ENCODE measurements around the gene HERPUD1. TPM values are rescaled to one million over a fixed set of nuclear protein-coding genes. Genes with fewer than 3 reads are reported as not detected.

Gene HERPUD1
- total RNA-seq, 1 donor from 2014 or later, result 97.7 TPM

DNA sequence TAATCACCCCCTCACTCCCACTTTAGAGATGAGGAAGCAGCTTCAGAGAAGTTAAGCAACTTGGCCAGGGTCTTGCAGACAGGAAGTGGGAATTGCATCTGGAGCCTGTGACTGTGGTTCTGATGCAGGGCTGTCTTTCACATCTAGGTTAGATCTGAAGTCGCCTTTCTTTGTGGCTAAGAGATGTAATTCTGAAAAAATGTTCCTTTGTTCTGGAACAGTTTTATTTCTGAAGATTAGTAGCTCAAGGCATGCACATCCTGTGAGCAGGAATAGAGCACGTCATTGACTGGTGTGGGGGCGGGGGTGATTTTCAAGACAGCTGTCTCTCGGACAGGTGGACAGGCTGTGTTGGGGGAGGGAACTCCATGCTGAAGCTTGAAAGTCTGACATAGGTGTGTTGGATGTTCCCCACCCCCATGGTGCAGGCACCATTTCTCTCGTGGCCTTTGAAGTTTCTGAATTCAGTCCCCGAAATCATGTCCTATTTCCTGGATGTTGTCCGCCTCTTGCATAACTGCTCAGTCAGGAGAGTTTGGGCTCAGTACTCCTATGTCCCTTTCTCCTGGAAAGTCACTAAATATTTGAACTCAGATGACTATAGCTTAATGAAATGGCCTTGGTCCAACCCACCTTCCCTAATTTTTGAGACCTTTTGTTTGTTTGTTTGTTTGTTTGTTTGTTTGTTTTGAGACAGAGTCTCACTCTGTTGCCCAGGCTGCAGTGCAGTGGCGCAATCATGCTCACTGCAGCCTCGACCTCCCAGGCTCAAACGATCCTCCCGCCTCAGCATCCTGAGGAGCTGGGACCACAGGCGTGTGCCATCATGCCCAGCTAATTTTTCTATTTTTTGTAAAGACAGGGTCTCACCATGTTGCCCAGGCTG is 21.0 kb upstream of the HERPUD1 start:
- intact Hi-C loops (cut with DNase I), result no loop called here
- Histone ChIP-seq H3K36me3 (no peaks in the 10 kb centered on the region), H3K9me3 (no peaks in the 10 kb centered on the region), H3K4me1 (peaks cover 22% of the 10 kb centered on the region), H3K4me3 (no peak overlapping the region), H3K27ac (no peak overlapping the region), H3K27me3 (no peaks in the 10 kb centered on the region)
- no peak for DNase-seq (ENCODE audit: extremely low spot score in 2 of 2)
- TF ChIP-seq CTCF (IDR thresholded peaks at IDR 0.05) (no peak), POLR2A (IDR thresholded peaks at IDR 0.05) (no peak), POLR2AphosphoS5 (IDR thresholded peaks at IDR 0.05; ENCODE audit: insufficient read depth in 1 of 2, low read depth in 1 of 2) (no peak)

GRCh38 chr16:56911771-56912571 is 20.0 kb upstream of the HERPUD1 start:
- DNase-seq (ENCODE audit: extremely low spot score in 2 of 2), result no peak
- H3K27me3 ChIP-seq, result no peaks in the 10 kb centered on the region
- H3K27ac ChIP-seq, result no peak overlapping the region
- peaks cover 32% of the 10 kb centered on the region for H3K4me1 ChIP-seq
- TF ChIP-seq POLR2AphosphoS5 (IDR thresholded peaks at IDR 0.05; ENCODE audit: insufficient read depth in 1 of 2, low read depth in 1 of 2), result no peak
- no peak for TF ChIP-seq CTCF (IDR thresholded peaks at IDR 0.05)
- no peak for TF ChIP-seq POLR2A (IDR thresholded peaks at IDR 0.05)
- intact Hi-C loops (cut with DNase I), result no loop called here
- no peaks in the 10 kb centered on the region for H3K9me3 ChIP-seq
- H3K36me3 ChIP-seq, result no peaks in the 10 kb centered on the region
- no peak overlapping the region for H3K4me3 ChIP-seq

DNA sequence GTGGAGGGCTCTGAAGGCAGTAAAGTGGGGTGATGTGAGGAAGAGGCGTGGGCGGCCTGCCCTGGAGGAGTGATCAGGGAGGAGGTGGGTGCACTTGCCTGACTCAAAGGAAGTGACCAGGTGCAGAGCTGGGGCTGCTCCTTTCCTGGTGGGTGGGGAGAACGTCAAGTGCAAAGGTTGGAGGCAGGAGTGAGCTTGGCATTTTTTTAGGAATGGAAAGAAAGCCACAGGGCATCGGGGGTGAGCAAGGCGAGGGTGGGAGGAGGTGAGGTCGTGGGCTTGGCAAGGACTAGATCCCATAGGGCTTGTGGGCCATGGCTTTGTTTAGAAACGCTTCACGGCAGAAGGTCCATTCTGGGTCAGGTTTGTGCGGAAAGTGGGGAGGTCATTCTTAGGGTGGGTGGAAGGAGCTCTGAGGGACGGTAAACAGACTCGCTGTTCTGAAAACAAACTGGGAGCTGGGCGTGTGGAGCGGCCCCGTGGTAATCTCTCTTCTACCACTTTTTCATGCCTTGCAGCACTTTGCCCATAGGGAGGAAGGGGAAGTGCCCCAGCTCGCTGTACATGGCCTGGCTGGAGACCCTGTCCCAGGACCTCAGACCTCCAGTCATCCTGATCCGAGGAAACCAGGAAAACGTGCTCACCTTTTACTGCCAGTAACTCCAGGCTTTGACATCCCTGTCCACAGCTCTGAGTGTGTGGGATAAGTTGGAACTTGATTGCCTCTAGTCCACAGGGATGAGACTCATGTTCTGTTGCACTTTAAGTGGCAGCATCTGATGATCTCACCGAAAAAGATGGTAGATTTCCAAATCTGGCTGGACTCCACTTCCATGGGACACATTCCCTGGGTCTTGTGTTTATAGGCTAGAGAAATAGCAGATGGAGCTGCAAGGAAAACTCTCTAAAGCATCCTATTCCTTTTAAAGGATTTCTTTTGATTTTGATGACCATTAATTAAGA is 18.9 kb upstream of the HERPUD1 start:
- DNase-seq (ENCODE audit: extremely low spot score in 2 of 2), result no peak
- Histone ChIP-seq H3K9me3 (no peaks in the 10 kb centered on the region), H3K4me3 (no peak overlapping the region), H3K4me1 (peaks cover 32% of the 10 kb centered on the region), H3K36me3 (no peaks in the 10 kb centered on the region), H3K27me3 (no peaks in the 10 kb centered on the region), H3K27ac (no peak overlapping the region)
- TF ChIP-seq POLR2AphosphoS5 (IDR thresholded peaks at IDR 0.05; ENCODE audit: insufficient read depth in 1 of 2, low read depth in 1 of 2) (peak in 1 of 2 donors; percentile 28), POLR2A (IDR thresholded peaks at IDR 0.05) (no peak)
- intact Hi-C loops (cut with DNase I), result no loop called here

DNA sequence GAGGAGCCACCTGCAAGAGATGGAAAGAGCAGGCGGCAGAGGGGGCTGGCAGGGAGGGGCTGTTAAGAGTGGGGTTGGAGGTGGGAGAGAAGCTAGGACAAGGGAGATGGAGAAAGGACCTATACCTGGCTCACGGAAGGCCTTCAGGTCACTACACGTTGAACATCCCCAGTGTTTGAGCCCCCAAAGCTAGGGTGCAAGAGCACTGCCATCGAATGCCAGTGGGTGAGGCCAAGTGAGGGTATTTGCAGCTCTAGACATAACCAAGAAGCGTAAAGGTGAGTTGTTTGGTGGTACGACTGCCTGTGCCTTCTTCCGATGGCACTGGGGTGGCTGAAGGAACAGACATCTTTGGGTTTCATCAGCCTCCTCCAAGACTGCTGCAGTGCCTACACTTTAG is 17.0 kb upstream of the HERPUD1 start:
- DNase-seq (ENCODE audit: extremely low spot score in 2 of 2), result no peak
- intact Hi-C loops (cut with DNase I), result no loop called here
- peak overlapping the region; percentile 3 for H3K27ac ChIP-seq
- TF ChIP-seq POLR2A (IDR thresholded peaks at IDR 0.05) (no peak), POLR2AphosphoS5 (IDR thresholded peaks at IDR 0.05; ENCODE audit: insufficient read depth in 1 of 2, low read depth in 1 of 2) (no peak), CTCF (IDR thresholded peaks at IDR 0.05) (no peak)
- H3K4me3 ChIP-seq, result no peak overlapping the region
- no peaks in the 10 kb centered on the region for H3K27me3 ChIP-seq
- H3K36me3 ChIP-seq, result no peaks in the 10 kb centered on the region
- no peaks in the 10 kb centered on the region for H3K9me3 ChIP-seq
- H3K4me1 ChIP-seq, result peaks cover 44% of the 10 kb centered on the region

All from vagina (tissue), 2 donors.